B cell (primary cell): ENCODE results near the gene TMPRSS11D. TPM values are rescaled to one million over a fixed set of nuclear protein-coding genes. Genes with fewer than 3 reads are reported as not detected.

Experiments used
- ATAC-seq: fragments of 200-7000 bp; cut with Tn5 transposase; one replicate; pipeline ENCODE4 v1.10.0; 2021; ENCODE audit warnings: low read depth, mild to moderate bottlenecking, moderate number of reproducible peaks, moderate library complexity
- CTCF ChIA-PET: fragments of 350-600 bp; sonication (Branson Sonifier 250); formaldehyde crosslinking; loops from one replicate; lab custom pipeline; 2021; ENCODE audit warnings: antibody characterized with exemption, inconsistent platforms; lab: Charles Lee
- POLR2A ChIA-PET: fragments of 350-600 bp; sonication (Branson Sonifier 250); formaldehyde crosslinking; loops from one replicate; lab custom pipeline; 2021; ENCODE audit warnings: antibody characterized with exemption; lab: Charles Lee
- DNase-seq: peaks from one replicate; pipeline ENCODE4 v3.0.0; 2013
- H2AFZ ChIP-seq: 2 replicates; pipeline ENCODE4 v1.6.1; 2012; ENCODE audit warnings: mild to moderate bottlenecking, low read depth, low read length; ENCODE audit not compliant: insufficient read depth, poor library complexity, severe bottlenecking
- H3K27ac ChIP-seq, 2 donors: 1 replicate in 1 of 2; 2 replicates in 1 of 2; pipeline ENCODE4 v1.5.1; 2012 to 2013; ENCODE audit warnings: low read length in 2 of 2, mild to moderate bottlenecking in 2 of 2, moderate library complexity in 1 of 2
- H3K27me3 ChIP-seq, 4 experiments: fragments of 200-600 bp in 1 of 4; sonication (generic) in 1 of 4; replicated peaks in 1 of 4; 1 replicate in 2 of 4; 2 replicates in 2 of 4; pipeline versions ENCODE4 v1.6.1 to v1.7.0; 2013 to 2016; ENCODE audit warnings: low read length in 3 of 4, mild to moderate bottlenecking in 2 of 4, mixed read lengths in 1 of 4, moderate library complexity in 1 of 4; ENCODE audit not compliant: insufficient read depth in 4 of 4, control insufficient read depth in 3 of 4; ENCODE audit errors: control extremely low read depth in 1 of 4
- H3K36me3 ChIP-seq, 2 experiments: replicated peaks in 1 of 2; 1 replicate in 1 of 2; 2 replicates in 1 of 2; pipeline versions ENCODE4 v1.6.1 to v1.7.1; 2013; ENCODE audit warnings: low read length in 1 of 2; ENCODE audit not compliant: insufficient read depth in 2 of 2, control insufficient read depth in 1 of 2; ENCODE audit errors: control extremely low read depth in 1 of 2, extremely low read depth in 1 of 2
- H3K4me1 ChIP-seq, 2 donors: fragments of 200-600 bp in 1 of 2; sonication (generic) in 1 of 2; 1 replicate in 1 of 2; 2 replicates in 1 of 2; pipeline versions ENCODE4 v1.5.1 to v1.6.1; 2013 to 2017; ENCODE audit warnings: low read length in 2 of 2; ENCODE audit not compliant: control insufficient read depth in 2 of 2, insufficient read depth in 2 of 2
- H3K4me2 ChIP-seq: replicated peaks from 2 replicates; pipeline ENCODE3; 2012; ENCODE audit warnings: mild to moderate bottlenecking, low read depth, low read length; ENCODE audit not compliant: poor library complexity, severe bottlenecking
- H3K4me3 ChIP-seq, 5 experiments: fragments of 200-600 bp in 1 of 5; sonication (generic) in 1 of 5; 1 replicate in 3 of 5; 2 replicates in 2 of 5; pipeline versions ENCODE4 v1.5.1 to v1.7.0; 2011 to 2016; ENCODE audit warnings: low read length in 4 of 5, mild to moderate bottlenecking in 4 of 5, low read depth in 2 of 5, control low read depth in 1 of 5, moderate library complexity in 1 of 5; ENCODE audit not compliant: insufficient read depth in 1 of 5; ENCODE audit errors: control extremely low read depth in 1 of 5, extremely low read depth in 1 of 5
- H3K79me2 ChIP-seq: fragments of 200-600 bp; sonication (generic); one replicate; pipeline ENCODE4 v1.6.0; 2016; ENCODE audit warnings: low read length; ENCODE audit not compliant: control insufficient read depth, insufficient read depth
- H3K9ac ChIP-seq: fragments of 200-600 bp; sonication (generic); 2 replicates; pipeline ENCODE4 v1.6.1; 2017; ENCODE audit warnings: mild to moderate bottlenecking, low read length, moderate library complexity
- H3K9me3 ChIP-seq, 3 donors: one replicate each; pipeline versions ENCODE4 v1.6.1 to v1.7.1; 2013; ENCODE audit warnings: low read length in 2 of 3; ENCODE audit not compliant: control insufficient read depth in 2 of 3, insufficient read depth in 1 of 3; ENCODE audit errors: control extremely low read depth in 1 of 3
- H4K20me1 ChIP-seq: 2 replicates; pipeline ENCODE4 v1.6.0; 2012; ENCODE audit warnings: mild to moderate bottlenecking, low read length; ENCODE audit not compliant: insufficient read depth, control insufficient read depth, poor library complexity, severe bottlenecking
- H3K27ac Mint-ChIP-seq: one replicate; pipeline ENCODE4 v1.8.0; 2021; ENCODE audit warnings: mixed read lengths
- H3K27me3 Mint-ChIP-seq: one replicate; pipeline ENCODE4 v1.8.0; 2021; ENCODE audit warnings: mixed read lengths
- H3K4me1 Mint-ChIP-seq: one replicate; pipeline ENCODE4 v1.8.0; 2021; ENCODE audit warnings: mixed read lengths
- H3K4me3 Mint-ChIP-seq: one replicate; pipeline ENCODE4 v1.8.0; 2021; ENCODE audit warnings: mixed read lengths
- H3K9me3 Mint-ChIP-seq: one replicate; pipeline ENCODE4 v1.8.0; 2022; ENCODE audit warnings: mixed read lengths; ENCODE audit not compliant: insufficient read depth
- EZH2 ChIP-seq: IDR thresholded peaks from 2 replicates; pipeline ENCODE4 v1.6.1; 2012; ENCODE audit warnings: borderline replicate concordance, low read depth, mild to moderate bottlenecking, moderate library complexity, low read length; ENCODE audit not compliant: insufficient read depth, poor library complexity, severe bottlenecking
- WGBS: methylation state at CpG from one replicate; pipeline ENCODE4 v1.1.5; 2013; ENCODE audit warnings: missing lambda C conversion rate; ENCODE audit not compliant: insufficient coverage; 5-methylcytosine and 5-hydroxymethylcytosine counted together
- intact Hi-C: fragments of 100-400 bp; cut with micrococcal nuclease; formaldehyde crosslinking; loops from one replicate; pipeline ENCODE4 v1.10.0; 2022
- polyA plus RNA-seq: library from polyadenylated mRNA; depleted of rRNA; stranded (reverse); fragments of >200 nt; gene quantifications from 2 replicates; pipeline ENCODE4 v1.2.3, GENCODE V29; 2012
- total RNA-seq, 2 donors: library from RNA; stranded (reverse); fragments of 120-200 nt in 1 of 2; gene quantifications; 1 replicate in 1 of 2; 2 replicates in 1 of 2; pipeline versions ENCODE4 v1.2.3 to v1.2.4, GENCODE V29; 2013 to 2022
- TF ChIP-seq, protein P1 (sequence below): fragments of 200-600 bp; IDR thresholded peaks from one replicate; pipeline ENCODE4 v1.8.0; 2022; ENCODE audit warnings: antibody characterized with exemption, mild to moderate bottlenecking

The TMPRSS11D gene
- total and polyA plus RNA-seq, 2 donors (not counting 1 experiment from before 2014, with no cell fraction given), result not detected

GRCh38 chr4:67871867-67872266 is 11.9 kb downstream of the TMPRSS11D start:
- H4K20me1 ChIP-seq, result no peaks in the 10 kb centered on the region
- Mint-ChIP-seq H3K4me3 (no peak overlapping the region), H3K27ac (no peak overlapping the region), H3K4me1 (no peaks in the 10 kb centered on the region), H3K27me3 (no peaks in the 10 kb centered on the region), H3K9me3 (no peaks in the 10 kb centered on the region)
- H3K4me2 ChIP-seq, result no peak overlapping the region
- no peak overlapping the region for H3K4me3 ChIP-seq
- no peaks in the 10 kb centered on the region for H3K4me1 ChIP-seq
- ChIA-PET CTCF (no interaction called here), POLR2A (no interaction called here)
- H3K9me3 ChIP-seq, result no peaks in the 10 kb centered on the region
- H3K36me3 ChIP-seq, result no peaks in the 10 kb centered on the region
- H3K9ac ChIP-seq, result no peak overlapping the region
- no peak for TF ChIP-seq EZH2
- TF ChIP-seq, protein P1, sequence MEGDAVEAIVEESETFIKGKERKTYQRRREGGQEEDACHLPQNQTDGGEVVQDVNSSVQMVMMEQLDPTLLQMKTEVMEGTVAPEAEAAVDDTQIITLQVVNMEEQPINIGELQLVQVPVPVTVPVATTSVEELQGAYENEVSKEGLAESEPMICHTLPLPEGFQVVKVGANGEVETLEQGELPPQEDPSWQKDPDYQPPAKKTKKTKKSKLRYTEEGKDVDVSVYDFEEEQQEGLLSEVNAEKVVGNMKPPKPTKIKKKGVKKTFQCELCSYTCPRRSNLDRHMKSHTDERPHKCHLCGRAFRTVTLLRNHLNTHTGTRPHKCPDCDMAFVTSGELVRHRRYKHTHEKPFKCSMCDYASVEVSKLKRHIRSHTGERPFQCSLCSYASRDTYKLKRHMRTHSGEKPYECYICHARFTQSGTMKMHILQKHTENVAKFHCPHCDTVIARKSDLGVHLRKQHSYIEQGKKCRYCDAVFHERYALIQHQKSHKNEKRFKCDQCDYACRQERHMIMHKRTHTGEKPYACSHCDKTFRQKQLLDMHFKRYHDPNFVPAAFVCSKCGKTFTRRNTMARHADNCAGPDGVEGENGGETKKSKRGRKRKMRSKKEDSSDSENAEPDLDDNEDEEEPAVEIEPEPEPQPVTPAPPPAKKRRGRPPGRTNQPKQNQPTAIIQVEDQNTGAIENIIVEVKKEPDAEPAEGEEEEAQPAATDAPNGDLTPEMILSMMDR, result no peak
- H3K27me3 ChIP-seq, result no peaks in the 10 kb centered on the region
- no peak overlapping the region for H2AFZ ChIP-seq
- no peak overlapping the region for H3K27ac ChIP-seq
- DNase-seq (no peak), ATAC-seq (no peak)
- H3K79me2 ChIP-seq, result no peaks in the 10 kb centered on the region
- intact Hi-C loops, result no loop called here

- no peak for ATAC-seq
- H3K4me3 Mint-ChIP-seq, result no peak overlapping the region
- H3K27ac Mint-ChIP-seq, result no peak overlapping the region
- intact Hi-C loops, result no loop called here
- Histone ChIP-seq H2AFZ (no peak overlapping the region), H3K27me3 (no peaks in the 10 kb centered on the region), H4K20me1 (no peaks in the 10 kb centered on the region), H3K9ac (no peak overlapping the region), H3K27ac (no peak overlapping the region), H3K4me3 (no peak overlapping the region), H3K4me1 (no peaks in the 10 kb centered on the region), H3K79me2 (no peaks in the 10 kb centered on the region), H3K4me2 (no peak overlapping the region), H3K36me3 (no peaks in the 10 kb centered on the region), H3K9me3 (no peaks in the 10 kb centered on the region)
- ChIA-PET CTCF (interaction anchor here (0.5 to 0.8 kb wide), 2 partner anchors 10 to 56 kb away, joined by 3 to 4 read pairs; no protein-coding TSS in a partner anchor), POLR2A (no interaction called here)
- no peak for DNase-seq
- no peaks in the 10 kb centered on the region for H3K4me1 Mint-ChIP-seq
- H3K27me3 Mint-ChIP-seq, result no peaks in the 10 kb centered on the region
- no CpG with 5 or more reads among the region's 4 CpGs for WGBS
- TF ChIP-seq, protein P1, result no peak
- TF ChIP-seq EZH2, result no peak
- no peaks in the 10 kb centered on the region for H3K9me3 Mint-ChIP-seq
Observed at GRCh38 chr4:67869580-67870190, 14.1 kb downstream of the TMPRSS11D start.
